Limb (tissue), 2 donors: ENCODE measurements around the gene ZNF561.
"Not testable (repeated sequence)": the region's sequence is repeated elsewhere in the genome, so short reads cannot be mapped to it uniquely, and the experiment has no call there.

Experiments
- DNase-seq, 2 donors: peaks; one replicate each; pipeline ENCODE4 v3.0.0-alpha.2; 2016; ENCODE audit errors: extremely low spot score in 2 of 2

The ZNF561 gene

DNA sequence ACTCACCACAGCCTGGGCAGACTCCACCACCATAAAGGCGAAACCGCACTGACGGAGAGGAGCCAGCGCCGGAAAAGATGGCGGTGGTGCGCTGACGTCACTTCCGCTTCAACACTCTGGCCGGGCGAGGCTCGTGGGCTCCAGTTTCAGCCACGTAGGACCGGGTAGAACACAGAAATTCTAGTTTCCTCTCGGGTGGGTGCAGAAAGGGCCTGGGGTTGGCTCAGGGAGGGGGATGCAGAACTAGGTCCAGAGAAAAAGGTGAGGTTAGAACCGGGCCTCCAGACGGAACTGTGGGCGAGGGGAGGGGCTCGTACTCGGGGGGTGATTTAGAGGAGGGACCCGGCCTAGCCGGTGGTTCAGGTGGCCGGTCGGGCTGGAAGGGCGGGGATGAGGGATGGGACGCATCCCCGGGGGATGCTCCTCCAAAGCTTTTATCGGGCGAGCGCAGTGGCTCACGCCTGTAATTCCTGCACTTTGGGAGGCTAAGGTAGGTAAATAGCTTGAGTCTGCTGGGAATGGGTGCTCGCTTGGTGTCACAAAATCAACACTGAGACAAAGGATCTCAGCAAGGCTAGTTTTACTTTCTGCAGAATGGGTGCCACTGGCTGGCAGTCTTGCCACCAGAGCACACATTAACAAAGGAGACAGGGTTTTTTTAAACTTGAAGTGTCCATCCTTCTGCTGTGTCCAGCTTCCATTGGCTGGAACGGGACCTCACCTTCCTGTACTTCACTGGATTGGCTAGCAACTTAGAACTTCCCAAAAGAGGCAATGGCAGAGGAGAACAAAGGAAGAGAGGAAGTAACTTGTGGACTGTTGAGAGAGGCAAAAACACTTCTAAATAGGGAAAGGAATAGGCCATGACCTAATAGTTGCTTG lies at the start of gene ZNF561:
TSS of gene ZNF561 (minus strand) at position 77 of the 882 bp plus-strand sequence. CDS start 1,776 bp downstream, outside the sequence.
- peak; percentile 91 to 94 for DNase-seq

DNA sequence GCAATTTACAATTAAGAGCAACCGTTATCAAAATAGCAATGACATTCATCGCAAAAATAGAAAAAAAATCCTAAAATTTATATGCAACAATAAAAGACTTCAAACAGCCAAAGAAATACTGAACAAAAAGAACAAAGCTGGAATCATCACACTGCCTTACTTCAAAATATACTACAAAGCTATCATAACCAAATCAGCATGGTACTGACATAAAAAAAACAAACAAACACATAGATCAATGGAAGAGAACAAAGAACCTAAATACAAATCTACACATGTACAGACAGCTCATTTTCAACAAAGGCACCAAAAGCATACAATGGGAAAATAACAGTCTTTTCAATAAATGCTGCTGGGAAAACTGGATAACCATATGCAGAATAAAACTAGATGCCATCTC lies 47.5 kb upstream of the ZNF561 start:
- DNase-seq, result no peak

GRCh38 chr19:9667898-9668297 lies 46.9 kb upstream of the ZNF561 start:
- DNase-seq, result no peak

DNA sequence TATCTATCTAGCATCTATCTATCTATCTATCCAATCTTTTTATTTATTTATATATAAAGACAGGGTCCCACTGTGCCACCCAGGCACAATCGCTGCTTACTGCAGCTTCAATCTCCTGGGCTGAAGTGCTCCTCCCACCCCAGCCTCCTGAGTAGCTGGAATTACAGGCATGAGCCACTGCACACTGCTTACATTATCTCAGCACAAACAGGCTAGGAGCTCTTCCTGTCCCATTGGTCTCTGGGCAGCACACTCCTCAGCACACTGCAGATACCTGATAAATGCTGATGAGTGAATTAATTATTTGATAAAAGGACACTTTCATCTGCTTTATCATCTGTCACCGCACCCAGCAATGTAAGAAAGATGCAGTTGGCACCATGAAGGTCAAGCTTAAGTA lies 37.7 kb upstream of the ZNF561 start:
- no peak for DNase-seq

DNA sequence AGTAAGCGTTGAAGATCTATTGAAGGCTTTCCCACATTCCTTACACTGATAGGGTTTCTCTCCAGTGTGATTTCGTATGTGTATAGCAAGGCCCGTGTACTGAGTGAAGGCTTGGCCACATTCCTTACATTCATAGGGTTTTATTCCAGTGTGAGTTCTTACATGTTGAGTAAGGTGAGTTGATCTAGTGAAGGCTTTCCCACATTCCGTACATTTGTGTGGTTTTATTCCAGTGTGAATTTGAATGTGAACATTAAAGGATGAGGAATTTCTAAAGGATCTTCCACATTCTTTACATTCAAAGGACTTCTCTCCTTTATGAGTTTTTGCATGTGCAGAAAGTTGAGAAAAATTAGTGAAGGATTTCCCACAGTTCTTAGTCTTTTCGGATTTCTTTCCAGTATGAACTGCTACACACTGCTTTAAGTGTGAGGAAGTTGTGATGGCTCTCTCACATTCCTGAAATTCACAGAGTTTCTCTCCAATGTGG lies 32.1 kb upstream of the ZNF561 start:
- not testable (repeated sequence) for DNase-seq

DNA sequence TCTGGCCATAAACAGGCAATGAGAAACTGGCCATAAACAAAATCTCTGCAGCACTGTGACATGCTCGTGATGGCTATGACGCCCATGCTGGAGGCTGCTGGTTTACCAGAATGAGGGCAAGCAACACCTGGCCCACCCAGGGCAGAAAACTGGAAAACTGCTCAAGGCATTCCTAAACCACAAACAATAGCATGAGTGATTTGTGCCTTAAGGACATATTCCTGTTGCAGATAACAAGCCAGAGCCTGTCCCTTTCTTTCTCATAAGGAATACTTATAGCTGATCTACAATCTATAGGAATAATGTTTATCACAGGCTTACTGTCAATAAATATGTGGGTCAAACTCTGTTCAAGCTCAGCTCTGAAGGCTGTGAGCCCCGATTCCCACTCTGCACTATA lies 30.4 kb upstream of the ZNF561 start:
- DNase-seq, result not testable (repeated sequence)

GRCh38 chr19:9650345-9650744 lies 29.3 kb upstream of the ZNF561 start:
- no peak for DNase-seq

DNA sequence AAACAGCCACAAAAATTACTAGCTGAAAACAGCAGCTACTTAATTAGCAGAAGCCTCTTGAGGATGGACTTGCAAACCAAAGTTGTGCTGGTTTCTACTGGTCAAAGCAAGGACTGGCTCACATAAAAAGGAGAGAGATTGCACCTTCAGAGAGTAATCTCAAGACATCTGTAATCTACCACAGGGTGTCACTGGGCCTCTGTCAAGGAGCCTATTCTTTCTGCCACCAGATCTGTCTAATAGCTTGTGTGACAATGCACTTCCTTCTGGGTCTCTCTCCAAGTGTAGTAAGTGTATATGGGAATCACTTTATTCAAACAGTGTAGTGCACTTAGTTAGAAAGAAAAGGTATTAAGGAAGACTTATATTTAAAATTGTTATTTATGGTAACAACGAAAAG lies 24.4 kb upstream of the ZNF561 start:
- DNase-seq, result no peak

DNA sequence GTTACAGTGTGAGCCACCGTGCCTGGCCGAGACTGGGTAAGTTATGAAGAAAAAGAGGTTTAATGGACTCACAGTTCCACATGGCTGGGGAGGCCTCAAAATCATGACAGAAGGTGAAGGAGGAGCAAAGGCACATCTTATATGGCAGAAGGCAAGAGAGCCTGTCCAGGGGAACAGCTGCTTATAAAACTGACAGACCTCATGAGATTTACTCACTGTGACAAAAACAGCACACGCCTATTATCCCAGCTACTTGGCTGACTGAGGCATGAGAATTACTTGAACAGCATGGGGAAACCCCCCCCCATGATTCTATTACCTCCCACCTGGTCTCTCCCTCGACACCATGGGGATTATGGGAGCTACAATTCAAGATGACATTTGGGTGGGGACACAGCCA lies 23.4 kb upstream of the ZNF561 start:
- no peak for DNase-seq

- no peak for DNase-seq
These were observed 20.8 kb upstream of the ZNF561 start for GRCh38 chr19:9641810-9642209.

DNA sequence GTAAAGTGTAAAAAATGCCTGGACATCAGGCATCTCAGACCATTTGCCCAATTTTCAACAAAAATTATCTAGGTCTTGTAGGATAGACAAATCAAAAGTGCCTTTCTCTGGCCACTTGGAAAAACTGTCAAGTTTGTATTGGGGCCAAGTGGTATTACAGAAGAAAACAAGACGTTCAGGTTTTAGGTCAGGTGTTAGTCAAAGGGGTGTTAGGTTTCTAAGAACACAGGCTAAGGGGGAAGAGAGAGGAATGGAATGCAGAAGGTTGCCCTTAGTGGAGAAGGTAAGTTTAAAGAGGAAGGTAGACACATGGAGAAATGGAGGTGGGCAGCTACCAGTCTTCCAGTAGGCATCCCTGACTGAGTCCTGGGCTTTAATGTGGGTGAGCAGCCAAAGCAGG lies 19.9 kb upstream of the ZNF561 start:
- DNase-seq, result no peak

GRCh38 chr19:9636018-9636417 lies 15.0 kb upstream of the ZNF561 start:
- DNase-seq, result no peak

GRCh38 chr19:9627856-9628255 lies 6.8 kb upstream of the ZNF561 start:
- DNase-seq, result no peak

DNA sequence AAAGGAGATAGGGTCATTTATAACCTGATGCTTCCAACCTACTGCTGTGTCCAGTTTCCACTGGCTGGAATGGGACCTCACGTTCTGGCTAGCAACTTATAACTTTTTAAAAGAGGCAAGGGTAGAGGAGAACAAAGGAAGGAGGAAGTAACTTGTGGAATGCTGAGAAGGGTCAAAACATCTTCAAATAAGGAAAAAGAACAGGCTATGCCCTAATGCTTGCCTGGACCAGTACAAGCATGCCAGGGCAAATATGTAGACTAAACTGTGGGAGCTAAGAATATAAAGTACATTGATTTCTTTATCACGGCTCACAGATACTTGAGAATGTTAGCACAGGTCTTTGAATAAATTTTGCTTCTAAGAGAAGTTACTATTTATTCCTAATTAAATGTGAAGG lies 1.5 kb upstream of the ZNF561 start:
- no peak for DNase-seq

- no peak for DNase-seq
These were observed 233 bp downstream of the ZNF561 start for GRCh38 chr19:9620842-9621155.

DNA sequence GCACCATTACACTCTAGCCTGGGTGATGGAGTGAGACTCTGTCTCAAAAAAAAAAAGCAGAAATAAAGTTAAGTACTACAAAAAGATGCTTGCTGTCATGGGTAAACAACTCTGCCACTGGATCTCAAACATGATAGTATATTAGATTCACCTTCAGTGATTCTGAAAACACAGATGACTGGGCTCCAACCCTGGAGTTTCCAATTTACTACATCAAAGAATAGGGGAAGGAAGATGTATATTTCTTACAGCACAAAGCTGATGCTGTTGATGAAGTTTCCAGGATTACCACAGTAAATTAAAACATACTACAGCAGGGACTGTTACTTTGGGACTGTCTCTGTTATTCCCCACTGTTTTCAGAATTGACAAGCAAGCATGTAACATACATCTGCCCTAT lies 5.2 kb downstream of the ZNF561 start:
- DNase-seq, result no peak

- DNase-seq, result no peak
These were observed 10.4 kb downstream of the ZNF561 start for GRCh38 chr19:9610484-9611113.

- DNase-seq, result no peak
These were observed 12.1 kb downstream of the ZNF561 start for GRCh38 chr19:9608912-9609311.

DNA sequence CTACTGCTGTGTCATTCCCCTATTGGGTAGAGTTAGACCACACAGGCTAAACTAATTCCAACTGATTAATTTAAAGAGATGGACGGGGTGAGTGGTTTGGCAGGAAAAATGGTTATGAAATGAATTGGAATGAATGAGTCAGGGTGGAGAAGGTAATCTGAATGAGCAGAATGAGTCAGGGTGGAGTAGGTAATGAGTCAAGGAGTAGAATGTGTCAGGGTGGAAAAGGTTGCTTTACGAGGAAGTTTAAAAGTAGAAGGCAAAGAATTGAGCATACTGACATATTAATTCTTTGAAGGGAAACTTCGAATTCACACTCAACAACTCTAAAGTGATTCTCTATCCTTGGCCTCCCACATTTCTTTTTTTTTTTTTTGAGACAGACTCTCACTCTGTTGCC lies 24.0 kb downstream of the ZNF561 start:
- no peak for DNase-seq

GRCh38 chr19:9586764-9587163 lies 34.3 kb downstream of the ZNF561 start:
- DNase-seq, result peak; percentile 52 to 76

GRCh38 chr19:9584073-9584833 lies 36.8 kb downstream of the ZNF561 start, which contains the start of gene ZNF121:
ZNF121 (minus strand) TSS chr19:9584504; CDS start chr19:9568097, 16,407 bp downstream.
- DNase-seq, result peak; percentile 91 to 94
